Uterus (tissue), 2 donors: ENCODE measurements around the gene LOXL1.

Experiments
- POLR2A ChIP-seq, 2 donors: fragments of 450-650 bp; IDR thresholded peaks; one replicate each; pipeline ENCODE4 v1.6.1; 2016; ENCODE audit warnings: antibody characterized with exemption in 2 of 2, mild to moderate bottlenecking in 1 of 2, moderate library complexity in 1 of 2
- TF ChIP-seq, protein P1 (sequence below), 4 experiments: fragments of 200-600 bp in 2 of 4; fragments of 450-650 bp in 2 of 4; sonication (generic) in 2 of 4; IDR thresholded peaks; one replicate each; pipeline ENCODE4 v1.5.1; 2016 to 2019; ENCODE audit warnings: antibody characterized with exemption in 4 of 4, mild to moderate bottlenecking in 2 of 4, moderate library complexity in 1 of 4

DNA sequence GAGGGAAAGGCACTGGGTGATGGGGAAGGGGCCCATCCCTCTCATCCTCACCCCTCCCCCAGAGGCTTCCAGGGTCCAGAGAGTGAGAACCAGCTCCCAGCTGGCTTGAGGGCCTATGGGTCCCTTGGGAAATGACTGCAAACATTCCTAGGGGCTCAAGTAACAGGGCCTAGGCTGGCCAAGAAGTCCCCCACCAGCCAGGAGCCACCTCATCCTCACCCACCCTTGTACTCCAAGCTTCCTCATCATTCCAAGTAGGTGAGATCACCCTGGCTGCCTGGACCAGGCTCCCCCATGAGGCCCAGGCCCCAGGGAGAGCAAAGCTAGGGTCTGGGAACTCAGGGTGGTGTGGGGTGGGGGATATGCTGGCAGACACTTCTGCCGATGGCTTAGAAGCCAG lies 14.8 kb downstream of the LOXL1 start:
- TF ChIP-seq, protein P1, sequence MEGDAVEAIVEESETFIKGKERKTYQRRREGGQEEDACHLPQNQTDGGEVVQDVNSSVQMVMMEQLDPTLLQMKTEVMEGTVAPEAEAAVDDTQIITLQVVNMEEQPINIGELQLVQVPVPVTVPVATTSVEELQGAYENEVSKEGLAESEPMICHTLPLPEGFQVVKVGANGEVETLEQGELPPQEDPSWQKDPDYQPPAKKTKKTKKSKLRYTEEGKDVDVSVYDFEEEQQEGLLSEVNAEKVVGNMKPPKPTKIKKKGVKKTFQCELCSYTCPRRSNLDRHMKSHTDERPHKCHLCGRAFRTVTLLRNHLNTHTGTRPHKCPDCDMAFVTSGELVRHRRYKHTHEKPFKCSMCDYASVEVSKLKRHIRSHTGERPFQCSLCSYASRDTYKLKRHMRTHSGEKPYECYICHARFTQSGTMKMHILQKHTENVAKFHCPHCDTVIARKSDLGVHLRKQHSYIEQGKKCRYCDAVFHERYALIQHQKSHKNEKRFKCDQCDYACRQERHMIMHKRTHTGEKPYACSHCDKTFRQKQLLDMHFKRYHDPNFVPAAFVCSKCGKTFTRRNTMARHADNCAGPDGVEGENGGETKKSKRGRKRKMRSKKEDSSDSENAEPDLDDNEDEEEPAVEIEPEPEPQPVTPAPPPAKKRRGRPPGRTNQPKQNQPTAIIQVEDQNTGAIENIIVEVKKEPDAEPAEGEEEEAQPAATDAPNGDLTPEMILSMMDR (IDR thresholded peaks at IDR 0.05) = no peak
- no peak for TF ChIP-seq POLR2A (IDR thresholded peaks at IDR 0.05)
